ENCODE data around the gene COG5. TPM values are rescaled to one million over a fixed set of nuclear protein-coding genes. Genes with fewer than 3 reads are reported as not detected.

COG5 gene
- total RNA-seq, 4 donors from 2014 or later = 20.8 to 49.7 (median 25.7) TPM

GRCh38 chr7:107582875-107583274, 19.2 kb upstream of the COG5 start:
- H3K9me3 ChIP-seq = no peaks in the 10 kb centered on the region
- in situ Hi-C loops (cut with MboI; ENCODE audit: low sequenced_read_pairs in 4 of 4) (loop anchor here in 3 of 4 donors (25.0 kb wide), 2 partner anchors 304 to 396 kb away; partner anchors contain the start of gene DLD (in 2 of the 3)), intact Hi-C loops (cut with DNase I; ENCODE audit: low total_unique reads) (loop anchor here (5.0 kb wide), 3 partner anchors 309 to 1471 kb away; partner anchors contain the start of genes DLD, DNAJB9, SYPL1 and THAP5)
- DNase-seq (no peak), ATAC-seq (no peak)
- H3K4me1 ChIP-seq = peaks cover 10 to 12% of the 10 kb centered on the region in 2 donors
- H3K4me3 ChIP-seq = no peak overlapping the region
- TF ChIP-seq POLR2A (IDR thresholded peaks at IDR 0.05) = no peak
- TF ChIP-seq, protein P1, sequence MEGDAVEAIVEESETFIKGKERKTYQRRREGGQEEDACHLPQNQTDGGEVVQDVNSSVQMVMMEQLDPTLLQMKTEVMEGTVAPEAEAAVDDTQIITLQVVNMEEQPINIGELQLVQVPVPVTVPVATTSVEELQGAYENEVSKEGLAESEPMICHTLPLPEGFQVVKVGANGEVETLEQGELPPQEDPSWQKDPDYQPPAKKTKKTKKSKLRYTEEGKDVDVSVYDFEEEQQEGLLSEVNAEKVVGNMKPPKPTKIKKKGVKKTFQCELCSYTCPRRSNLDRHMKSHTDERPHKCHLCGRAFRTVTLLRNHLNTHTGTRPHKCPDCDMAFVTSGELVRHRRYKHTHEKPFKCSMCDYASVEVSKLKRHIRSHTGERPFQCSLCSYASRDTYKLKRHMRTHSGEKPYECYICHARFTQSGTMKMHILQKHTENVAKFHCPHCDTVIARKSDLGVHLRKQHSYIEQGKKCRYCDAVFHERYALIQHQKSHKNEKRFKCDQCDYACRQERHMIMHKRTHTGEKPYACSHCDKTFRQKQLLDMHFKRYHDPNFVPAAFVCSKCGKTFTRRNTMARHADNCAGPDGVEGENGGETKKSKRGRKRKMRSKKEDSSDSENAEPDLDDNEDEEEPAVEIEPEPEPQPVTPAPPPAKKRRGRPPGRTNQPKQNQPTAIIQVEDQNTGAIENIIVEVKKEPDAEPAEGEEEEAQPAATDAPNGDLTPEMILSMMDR (IDR thresholded peaks at IDR 0.05 in 4 of 5, conservative IDR thresholded peaks at IDR 0.05 in 1 of 5) = no peak
- H3K36me3 ChIP-seq = peaks cover 0 to 8% of the 10 kb centered on the region in 2 donors
- no peaks in the 10 kb centered on the region for H3K27me3 ChIP-seq
- H3K27ac ChIP-seq = peak overlapping the region in 2 of 4 donors; percentile 89 to 93

GRCh38 chr7:107581387-107582013, 17.8 kb upstream of the COG5 start:
- in situ Hi-C loops (cut with MboI; ENCODE audit: low sequenced_read_pairs in 4 of 4) (loop anchor here in 3 of 4 donors (25.0 kb wide), 2 partner anchors 306 to 394 kb away; partner anchors contain the start of gene DLD (in 2 of the 3)), intact Hi-C loops (cut with DNase I; ENCODE audit: low total_unique reads) (loop anchor here (1.0 to 5.0 kb wide), 5 partner anchors 119 to 1469 kb away; partner anchors contain the start of genes DLD, DNAJB9, SYPL1 and THAP5)
- peak; percentile 74 to 80 for ATAC-seq
- TF ChIP-seq, protein P1 (IDR thresholded peaks at IDR 0.05 in 4 of 5, conservative IDR thresholded peaks at IDR 0.05 in 1 of 5) = no peak
- TF ChIP-seq POLR2A (IDR thresholded peaks at IDR 0.05) = peak; percentile 22 to 35
- Histone ChIP-seq H3K36me3 (peaks cover 0 to 8% of the 10 kb centered on the region in 2 donors), H3K4me3 (peak overlapping the region; percentile 68 to 82 (median 82)), H3K9me3 (no peaks in the 10 kb centered on the region), H3K27me3 (no peaks in the 10 kb centered on the region), H3K27ac (peak overlapping the region; percentile 89 to 95 (median 92)), H3K4me1 (peaks cover 10 to 12% of the 10 kb centered on the region in 2 donors)
- DNase-seq = no peak

GRCh38 chr7:107580716-107581383, 17.1 kb upstream of the COG5 start:
- Histone ChIP-seq H3K27ac (peak overlapping the region; percentile 89 to 95 (median 92)), H3K36me3 (peaks cover 0 to 8% of the 10 kb centered on the region in 2 donors), H3K27me3 (no peaks in the 10 kb centered on the region), H3K4me1 (peaks cover 10 to 12% of the 10 kb centered on the region in 2 donors), H3K4me3 (peak overlapping the region; percentile 68 to 82 (median 82)), H3K9me3 (no peaks in the 10 kb centered on the region)
- intact Hi-C loops (cut with DNase I; ENCODE audit: low total_unique reads) = loop anchor here (1.0 to 5.0 kb wide), 7 partner anchors 18 to 1469 kb away; partner anchors contain the start of genes COG5, DLD, DNAJB9 and DUS4L
- no peak for DNase-seq
- TF ChIP-seq POLR2A (IDR thresholded peaks at IDR 0.05) = no peak
- TF ChIP-seq, protein P1 (IDR thresholded peaks at IDR 0.05 in 4 of 5, conservative IDR thresholded peaks at IDR 0.05 in 1 of 5) = no peak
- ATAC-seq = no peak
- in situ Hi-C loops (cut with MboI; ENCODE audit: low sequenced_read_pairs in 4 of 4) = loop anchor here in 3 of 4 donors (25.0 kb wide), 2 partner anchors 306 to 394 kb away; partner anchors contain the start of gene DLD (in 2 of the 3)

- Histone ChIP-seq H3K36me3 (peaks cover 0 to under 1% of the 10 kb centered on the region in 2 donors), H3K4me1 (peaks cover 10 to 12% of the 10 kb centered on the region in 2 donors), H3K9me3 (no peaks in the 10 kb centered on the region), H3K27ac (peak within 1 kb of the TSS; percentile 89 to 95 (median 92)), H3K27me3 (no peaks in the 10 kb centered on the region), H3K4me3 (peak within 1 kb of the TSS; percentile 68 to 82 (median 82))
- ATAC-seq = peak; percentile 86 to 87
- TF ChIP-seq, protein P1 (IDR thresholded peaks at IDR 0.05 in 4 of 5, conservative IDR thresholded peaks at IDR 0.05 in 1 of 5) = peak in 4 of 5 experiments; percentile 32 to 57 (median 39)
- peak; percentile 94 to 95 for TF ChIP-seq POLR2A (IDR thresholded peaks at IDR 0.05)
- intact Hi-C loops (cut with DNase I; ENCODE audit: low total_unique reads) (loop anchor here (1.0 to 5.0 kb wide), 6 partner anchors 17 to 1468 kb away; partner anchors contain the start of genes COG5, DLD, DNAJB9 and DUS4L), in situ Hi-C loops (cut with MboI; ENCODE audit: low sequenced_read_pairs in 4 of 4) (loop anchor here in 3 of 4 donors (25.0 kb wide), 2 partner anchors 307 to 393 kb away; partner anchors contain the start of gene DLD (in 2 of the 3))
- DNase-seq = peak; percentile 59 to 79
Observed at GRCh38 chr7:107579885-107580715, 16.4 kb upstream of the COG5 start, which contains the start of gene BCAP29. TSS of gene BCAP29 (plus strand) at chr7:107580246. CDS start at chr7:107580773, 527 bp downstream.
